KG1 (cell line): ENCODE measurements around the gene MRPL54.
"Not testable (repeated sequence)": the region's sequence is repeated elsewhere in the genome, so short reads cannot be mapped to it uniquely, and the experiment has no call there.

Experiments used
- DNase-seq: peaks from one replicate; lab custom pipeline; 2025; lab: John Stamatoyannopoulos, UW

The MRPL54 gene

DNA sequence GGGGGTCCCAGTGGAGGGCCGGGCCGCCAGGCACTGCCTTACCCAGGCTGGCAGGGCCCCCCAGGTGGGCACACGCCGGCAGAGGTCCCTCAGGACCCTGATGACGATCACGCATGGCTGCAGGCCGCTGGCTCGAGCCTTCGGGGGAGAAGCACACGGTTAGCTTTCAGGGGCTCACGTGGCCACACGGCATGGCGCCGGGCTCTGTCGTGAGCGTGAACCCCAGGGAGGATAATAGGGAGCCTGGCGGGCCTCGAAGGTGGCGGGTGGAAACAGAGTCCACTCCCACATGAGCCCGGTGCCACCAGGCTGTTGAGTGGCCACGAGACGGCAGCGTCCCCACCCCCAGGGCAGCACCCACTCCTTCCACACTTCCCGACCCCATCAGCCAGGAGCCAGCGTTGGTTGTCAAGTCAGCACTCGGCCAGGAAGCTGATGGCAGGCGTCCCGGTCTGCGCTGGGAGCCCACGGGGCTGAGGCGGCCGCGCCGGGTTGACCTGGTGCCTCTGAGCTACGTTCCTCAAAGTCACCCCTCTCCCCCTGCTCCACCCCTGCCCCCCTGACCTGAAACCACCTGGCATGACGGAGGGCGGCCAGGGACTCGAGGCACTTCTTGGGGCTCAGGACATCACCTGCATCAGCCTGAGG, 48.4 kb downstream of the MRPL54 start:
- DNase-seq = no peak

DNA sequence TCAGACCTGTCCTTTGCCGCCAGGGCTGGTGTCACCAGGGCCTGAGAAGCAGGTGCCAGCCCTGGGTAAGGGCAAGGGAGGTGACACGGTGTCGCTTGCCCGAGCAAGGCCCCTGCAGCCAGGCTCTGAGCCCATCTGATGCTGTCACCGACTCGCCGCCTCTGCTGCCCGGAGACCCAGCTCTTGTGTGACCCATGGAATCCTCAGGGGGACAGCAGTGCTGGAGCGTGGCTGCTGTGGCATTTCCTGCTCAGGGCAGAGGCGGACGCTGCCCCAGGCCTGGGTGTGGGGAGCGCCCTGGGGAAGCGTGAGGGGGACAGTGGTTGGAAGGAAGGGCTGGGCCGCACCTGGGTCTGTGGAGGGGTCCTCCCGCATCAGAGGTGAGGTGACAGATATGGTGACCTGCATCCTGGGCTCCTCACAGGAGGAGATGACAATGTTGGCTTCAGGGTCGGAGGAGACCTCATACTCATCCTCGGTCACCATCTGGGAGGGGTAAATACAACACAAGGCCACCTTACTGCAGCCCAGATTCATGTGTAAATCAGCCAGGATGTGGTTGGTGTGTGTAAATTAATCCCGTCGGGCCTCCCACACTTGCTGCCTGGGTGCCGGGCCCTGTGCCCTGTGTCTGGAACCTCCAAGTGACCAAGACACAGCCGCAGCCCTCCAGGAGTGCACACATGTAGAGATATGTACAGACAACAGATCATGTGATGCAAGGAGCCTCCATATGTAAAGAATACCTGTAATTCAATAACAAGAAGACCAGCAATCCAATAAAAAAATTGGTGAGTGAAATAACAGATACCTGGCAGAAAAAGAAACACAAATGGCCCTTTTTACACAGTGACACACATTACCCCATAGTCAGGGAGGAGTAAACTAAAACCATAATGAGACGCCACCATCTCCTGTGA, 51.3 kb downstream of the MRPL54 start:
- no peak for DNase-seq

DNA sequence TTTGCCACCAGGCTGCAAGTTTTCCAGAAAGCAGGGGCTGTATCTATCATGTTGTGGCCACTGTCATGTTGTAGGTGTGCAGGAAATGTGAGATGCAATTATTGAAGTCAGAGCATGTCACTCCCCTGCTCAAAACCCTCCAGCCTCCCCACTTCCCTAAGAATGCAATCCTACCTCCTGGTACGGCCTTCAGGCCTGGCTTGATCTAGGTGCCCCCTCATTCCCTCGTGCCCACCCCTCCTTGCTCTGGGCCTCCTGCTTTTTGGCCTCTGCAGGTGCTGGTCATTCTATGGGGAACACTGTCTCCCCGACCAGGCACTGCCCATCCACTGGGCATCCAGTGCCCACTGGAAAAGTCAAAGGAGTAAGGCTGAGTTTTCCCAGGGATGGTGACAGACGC, 52.2 kb downstream of the MRPL54 start:
- DNase-seq = no peak

DNA sequence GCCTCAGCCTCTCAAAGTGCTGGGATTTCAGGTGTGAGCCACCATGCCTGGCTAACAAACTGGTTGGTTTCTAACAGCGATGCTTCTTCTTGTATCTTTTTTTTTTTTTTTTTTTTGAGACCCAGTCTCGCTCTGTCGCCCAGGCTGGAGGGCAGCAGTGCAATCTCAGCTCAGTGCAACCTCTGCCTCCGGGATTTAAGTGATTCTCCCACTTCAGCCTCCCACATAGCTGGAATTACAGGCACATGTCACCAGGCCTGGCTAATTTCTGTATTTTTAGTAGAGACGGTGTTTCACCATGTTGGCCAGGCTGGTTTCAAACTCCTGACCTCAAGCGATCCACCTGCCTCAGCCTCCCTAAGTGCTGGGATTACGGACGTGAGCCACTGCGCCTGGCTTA, 53.7 kb downstream of the MRPL54 start:
- not testable (repeated sequence) for DNase-seq

DNA sequence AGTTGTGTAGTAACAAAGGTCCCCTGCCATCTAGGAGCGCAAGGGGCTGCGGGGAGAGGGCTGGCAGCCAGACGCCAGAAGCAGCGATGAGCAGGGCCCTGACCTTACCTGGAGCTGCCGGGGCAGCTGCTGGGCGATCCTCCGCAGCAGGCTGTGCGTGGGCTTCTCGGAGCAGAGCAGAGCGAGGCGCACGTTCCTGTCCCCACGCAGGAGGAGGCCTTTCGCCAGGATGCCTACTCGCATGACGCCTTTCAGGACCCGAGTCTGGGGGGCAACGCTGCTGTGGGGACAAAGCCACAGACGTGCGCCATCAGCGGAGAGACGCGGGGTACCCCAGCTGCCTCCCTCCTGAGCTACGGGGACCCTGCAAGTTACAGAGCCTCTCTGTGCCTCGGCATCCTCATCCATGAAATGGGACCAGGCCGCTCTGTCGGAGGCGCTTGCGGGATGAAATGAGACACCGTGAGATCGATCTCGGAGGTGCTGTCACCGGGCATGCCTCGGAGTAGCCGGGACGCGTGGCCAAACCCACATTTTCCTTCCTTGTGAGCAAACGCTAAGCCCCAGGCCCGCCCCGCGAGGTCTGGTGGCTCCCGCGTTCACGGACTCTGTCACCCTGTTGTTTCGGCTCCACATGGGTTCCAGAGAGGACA, 54.2 kb downstream of the MRPL54 start:
- DNase-seq = no peak
